Mammary epithelial cell (primary cell): ENCODE results near the gene CCDC182.

Source experiments
- CTCF ChIP-seq, 2 donors: IDR thresholded peaks in 1 of 2; conservative IDR thresholded peaks in 1 of 2; 2 replicates each; pipeline ENCODE4 v1.5.1; 2011 to 2012; ENCODE audit warnings: inconsistent platforms in 2 of 2, low read length in 2 of 2, mild to moderate bottlenecking in 2 of 2, control low read depth in 1 of 2, low read depth in 1 of 2; ENCODE audit not compliant: insufficient read depth in 1 of 2; ENCODE audit errors: extremely low read depth in 1 of 2
- EZH2 ChIP-seq: IDR thresholded peaks from 2 replicates; pipeline ENCODE4 v1.6.1; 2012; ENCODE audit warnings: low read length, inconsistent platforms, borderline replicate concordance

GRCh38 chr17:57726213-57726790, 18.8 kb downstream of the CCDC182 start:
- TF ChIP-seq CTCF (conservative IDR thresholded peaks at IDR 0.05 in 1 of 2, IDR thresholded peaks at IDR 0.05 in 1 of 2; ENCODE audit: extremely low read depth in 1 of 2, insufficient read depth in 1 of 2, low read depth in 1 of 2, low read length in 2 of 2): no peak
- TF ChIP-seq EZH2: no peak
